Inferior parietal cortex (tissue), 1 donor: ENCODE data around the gene PLA2G2F.

ENCODE experiments used
- DNase-seq: peaks from one replicate; pipeline ENCODE4 v3.0.0-alpha.2; 2016; ENCODE audit errors: extremely low spot score

PLA2G2F gene

GRCh38 chr1:20142001-20142710 lies 3.0 kb downstream of the PLA2G2F start:
- DNase-seq = no peak

GRCh38 chr1:20143318-20143717 lies 4.2 kb downstream of the PLA2G2F start:
- no peak for DNase-seq

- no peak for DNase-seq
These were observed 4.8 kb downstream of the PLA2G2F start for GRCh38 chr1:20143734-20144565.

- no peak for DNase-seq
These were observed 8.9 kb downstream of the PLA2G2F start for GRCh38 chr1:20147846-20148570.

- DNase-seq = no peak
These were observed 9.7 kb downstream of the PLA2G2F start for GRCh38 chr1:20148571-20149500.

GRCh38 chr1:20149601-20150325 lies 10.6 kb downstream of the PLA2G2F start:
- no peak for DNase-seq

- no peak for DNase-seq
These were observed 11.2 kb downstream of the PLA2G2F start for GRCh38 chr1:20150326-20150705.

GRCh38 chr1:20150969-20151368 lies 11.8 kb downstream of the PLA2G2F start:
- no peak for DNase-seq

- DNase-seq = peak; percentile 77
These were observed 12.9 kb downstream of the PLA2G2F start for GRCh38 chr1:20151906-20152598.

GRCh38 chr1:20152599-20152930 lies 13.4 kb downstream of the PLA2G2F start:
- no peak for DNase-seq

- DNase-seq = peak; percentile 66
These were observed 13.9 kb downstream of the PLA2G2F start for GRCh38 chr1:20153000-20153418.

GRCh38 chr1:20154301-20154831 lies 15.2 kb downstream of the PLA2G2F start:
- no peak for DNase-seq

- DNase-seq = no peak
These were observed 19.4 kb downstream of the PLA2G2F start for GRCh38 chr1:20158358-20159070.

- DNase-seq = no peak
These were observed 20.9 kb downstream of the PLA2G2F start for GRCh38 chr1:20160034-20160433.

GRCh38 chr1:20164694-20165202 lies 25.6 kb downstream of the PLA2G2F start:
- DNase-seq = no peak

- no peak for DNase-seq
These were observed 26.4 kb downstream of the PLA2G2F start for GRCh38 chr1:20165522-20165951.

- no peak for DNase-seq
These were observed 26.9 kb downstream of the PLA2G2F start for GRCh38 chr1:20166051-20166450.

- DNase-seq = no peak
These were observed 28.0 kb downstream of the PLA2G2F start for GRCh38 chr1:20167126-20167525.
